Fibroblast of mammary gland (primary cell): ENCODE measurements around the gene DNAL1.
A peak's percentile ranks its signal among the peaks of the same experiment; 100 is the strongest.

Experiments
- DNase-seq: peaks from one replicate; pipeline ENCODE4 v3.0.0-alpha.2; 2010; ENCODE audit warnings: low read depth
- H3K4me3 ChIP-seq: 2 replicates; pipeline ENCODE4 v1.5.1; 2011; ENCODE audit warnings: low read depth, mild to moderate bottlenecking, low read length, moderate library complexity; ENCODE audit not compliant: control insufficient read depth
- TF ChIP-seq, protein P1 (sequence below): conservative IDR thresholded peaks from 2 replicates; pipeline ENCODE4 v1.5.1; 2011; ENCODE audit warnings: low read depth, low read length, inconsistent platforms; ENCODE audit not compliant: control insufficient read depth, insufficient read depth

The DNAL1 gene

DNA sequence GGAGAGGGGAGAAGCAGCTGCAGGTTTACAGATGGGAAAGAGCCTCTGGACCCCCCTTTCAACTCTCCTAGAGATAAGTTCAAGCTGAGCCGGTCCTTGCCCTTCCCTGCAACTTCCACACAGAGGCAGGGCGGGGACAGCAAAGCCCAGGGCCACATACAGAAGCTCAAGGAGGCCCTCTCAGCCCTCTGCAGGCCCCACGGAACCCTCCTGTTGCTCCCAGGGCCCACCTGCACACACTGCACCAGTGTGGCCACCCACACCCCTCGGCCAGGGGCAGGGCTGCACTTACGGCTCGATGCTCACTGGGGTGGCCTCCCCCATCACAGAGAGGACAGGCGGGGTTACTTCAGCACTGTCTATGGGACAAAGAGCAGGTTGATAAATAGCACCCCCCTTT lies 82.4 kb downstream of the DNAL1 start:
- no peak for DNase-seq
- TF ChIP-seq, protein P1, sequence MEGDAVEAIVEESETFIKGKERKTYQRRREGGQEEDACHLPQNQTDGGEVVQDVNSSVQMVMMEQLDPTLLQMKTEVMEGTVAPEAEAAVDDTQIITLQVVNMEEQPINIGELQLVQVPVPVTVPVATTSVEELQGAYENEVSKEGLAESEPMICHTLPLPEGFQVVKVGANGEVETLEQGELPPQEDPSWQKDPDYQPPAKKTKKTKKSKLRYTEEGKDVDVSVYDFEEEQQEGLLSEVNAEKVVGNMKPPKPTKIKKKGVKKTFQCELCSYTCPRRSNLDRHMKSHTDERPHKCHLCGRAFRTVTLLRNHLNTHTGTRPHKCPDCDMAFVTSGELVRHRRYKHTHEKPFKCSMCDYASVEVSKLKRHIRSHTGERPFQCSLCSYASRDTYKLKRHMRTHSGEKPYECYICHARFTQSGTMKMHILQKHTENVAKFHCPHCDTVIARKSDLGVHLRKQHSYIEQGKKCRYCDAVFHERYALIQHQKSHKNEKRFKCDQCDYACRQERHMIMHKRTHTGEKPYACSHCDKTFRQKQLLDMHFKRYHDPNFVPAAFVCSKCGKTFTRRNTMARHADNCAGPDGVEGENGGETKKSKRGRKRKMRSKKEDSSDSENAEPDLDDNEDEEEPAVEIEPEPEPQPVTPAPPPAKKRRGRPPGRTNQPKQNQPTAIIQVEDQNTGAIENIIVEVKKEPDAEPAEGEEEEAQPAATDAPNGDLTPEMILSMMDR: no peak
- no peak overlapping the region for H3K4me3 ChIP-seq

DNA sequence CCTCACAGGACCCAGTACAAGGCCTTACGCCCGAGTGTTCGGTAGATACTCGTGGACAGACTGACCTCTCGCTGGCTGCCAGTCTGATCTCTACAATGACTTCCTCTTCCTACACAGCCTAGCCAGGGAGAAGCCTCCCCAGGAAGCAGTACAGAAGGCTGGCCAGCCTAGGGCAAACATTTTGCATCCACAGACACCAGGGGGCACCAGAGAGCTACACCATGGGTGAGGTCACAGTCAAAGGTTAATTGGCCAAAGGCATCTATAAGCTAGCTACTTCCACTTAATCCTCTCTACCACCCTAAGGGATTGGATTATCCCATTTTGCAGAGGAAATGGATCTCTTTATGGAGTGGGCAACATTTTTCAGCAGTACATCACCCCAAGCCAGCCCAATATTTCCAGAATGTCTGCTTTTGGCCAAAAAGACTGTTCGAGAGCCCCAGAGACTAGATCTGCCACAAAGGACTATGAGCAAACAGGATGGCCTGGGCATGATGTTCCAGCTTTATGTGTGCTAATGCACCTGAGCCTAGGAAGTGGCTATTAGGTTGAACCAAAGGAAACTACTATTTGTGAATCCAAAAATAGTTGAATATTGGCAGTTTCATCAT lies 84.0 kb downstream of the DNAL1 start:
- TF ChIP-seq, protein P1: peak; percentile 97
- H3K4me3 ChIP-seq: no peak overlapping the region
- peak; percentile 84 for DNase-seq

DNA sequence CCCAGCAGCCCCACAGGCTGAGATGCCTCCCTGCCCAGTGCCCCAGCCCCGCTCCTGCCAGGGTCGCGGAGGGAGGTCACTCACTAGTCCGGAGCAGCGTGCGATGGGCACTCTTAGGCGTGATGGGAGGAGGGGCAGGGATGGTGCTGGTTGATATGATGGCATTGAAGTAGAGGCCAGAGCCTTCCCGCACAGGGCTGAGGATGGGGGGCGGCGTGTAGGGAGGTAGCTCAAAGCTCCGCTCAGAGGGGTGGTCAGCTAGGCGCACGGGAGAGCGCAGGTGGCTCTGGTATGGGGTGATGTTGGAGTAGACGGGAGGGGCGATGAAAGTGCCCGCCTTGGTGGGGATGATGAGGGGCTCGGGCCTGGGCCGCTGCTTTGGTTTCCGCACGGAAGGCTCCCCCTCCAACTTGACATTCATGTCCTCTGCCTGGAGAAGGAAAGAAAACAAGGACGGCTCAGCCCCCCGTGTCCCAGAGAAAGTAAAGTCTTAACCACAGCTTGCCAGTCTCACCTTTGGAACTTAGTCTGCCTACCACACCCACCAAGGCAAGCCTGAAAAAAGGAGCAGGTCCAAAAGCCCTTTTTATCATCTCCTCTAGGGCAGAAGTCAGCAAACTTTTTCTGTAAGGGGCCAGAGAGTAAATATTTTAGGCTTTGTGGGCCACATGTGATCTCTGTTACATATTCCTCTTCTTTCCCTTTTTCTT lies 84.9 kb downstream of the DNAL1 start:
- TF ChIP-seq, protein P1: no peak
- DNase-seq: no peak
- no peak overlapping the region for H3K4me3 ChIP-seq

DNA sequence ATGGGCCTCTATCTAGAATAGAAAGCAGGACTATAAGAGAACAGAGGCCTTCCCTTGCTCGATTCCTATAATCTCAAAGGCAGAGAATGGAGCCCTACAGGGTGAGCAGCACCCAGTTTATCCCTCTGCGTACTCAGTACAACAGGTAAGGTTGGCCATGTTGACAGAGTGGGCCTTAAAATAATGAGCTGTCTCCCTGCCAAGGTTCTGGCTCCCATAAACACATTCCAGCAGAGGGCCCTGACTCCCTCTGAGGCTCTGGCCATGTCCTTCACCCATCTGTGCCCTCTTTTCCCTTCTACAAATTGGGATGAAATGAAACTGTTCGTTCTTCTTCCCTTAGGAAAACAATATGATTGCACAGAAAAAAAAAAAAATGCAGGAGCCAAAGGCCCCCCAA lies 86.3 kb downstream of the DNAL1 start:
- TF ChIP-seq, protein P1: no peak
- DNase-seq: no peak
- no peak overlapping the region for H3K4me3 ChIP-seq

DNA sequence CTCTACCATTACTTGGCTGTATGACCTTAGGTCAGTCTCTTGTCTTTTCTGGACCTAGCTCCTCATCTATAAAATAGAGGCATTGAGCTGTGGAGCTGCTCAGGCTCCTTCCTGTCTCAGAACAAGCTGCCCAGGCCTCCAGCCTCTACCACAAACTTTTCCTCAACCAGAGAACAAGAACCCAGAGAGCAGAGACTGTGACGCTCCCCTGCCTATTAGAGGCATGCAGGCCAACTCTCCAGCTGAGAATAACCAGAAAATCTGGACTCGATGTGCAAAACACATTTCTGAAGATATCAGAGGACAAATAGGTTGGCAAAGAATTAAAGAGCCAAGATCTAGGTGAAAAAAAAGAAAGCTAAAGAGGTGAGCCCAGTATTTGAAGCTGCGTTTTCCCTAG lies 87.2 kb downstream of the DNAL1 start:
- no peak overlapping the region for H3K4me3 ChIP-seq
- TF ChIP-seq, protein P1: no peak
- DNase-seq: no peak

DNA sequence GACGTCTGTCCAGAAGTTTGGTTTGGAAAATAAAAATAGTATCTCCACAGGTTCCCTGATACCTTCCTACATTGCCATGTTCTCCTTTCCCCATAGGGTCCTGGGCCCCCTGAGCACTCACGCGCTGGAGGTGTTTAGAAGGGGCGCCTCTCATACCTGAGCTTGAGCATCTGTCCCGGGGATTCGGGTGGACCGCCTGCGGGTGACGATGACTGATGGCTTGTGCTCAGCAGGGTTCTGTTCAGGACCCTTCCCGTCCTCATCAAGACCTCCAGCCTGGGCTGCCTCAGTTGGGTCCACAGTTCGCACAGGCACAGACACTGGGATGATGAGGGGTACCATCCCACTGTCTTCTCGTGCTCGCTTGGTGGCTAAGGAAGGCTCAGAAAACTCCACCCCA lies 92.1 kb downstream of the DNAL1 start:
- H3K4me3 ChIP-seq: no peak overlapping the region
- DNase-seq: no peak
- TF ChIP-seq, protein P1: no peak
